PFSK-1 (cell line): ENCODE measurements around the gene NGLY1.

Experiments
- FOXP2 ChIP-seq: optimal IDR thresholded peaks from 2 replicates; pipeline ENCODE3; 2011; ENCODE audit warnings: borderline replicate concordance, control low read depth, inconsistent platforms; ENCODE audit not compliant: insufficient read depth; ENCODE audit errors: extremely low read length, extremely low read depth
- POLR2AphosphoS5 ChIP-seq: IDR thresholded peaks from 2 replicates; pipeline ENCODE4 v1.6.1; 2012; ENCODE audit warnings: low read depth, mild to moderate bottlenecking, control low read depth, low read length, moderate library complexity
- REST ChIP-seq, 2 experiments: IDR thresholded peaks; 2 replicates each; pipeline versions ENCODE4 v1.6.1 to v1.8.0; 2011 to 2012; ENCODE audit warnings: low read depth in 2 of 2, low read length in 2 of 2, control low read depth in 1 of 2, inconsistent platforms in 1 of 2, mild to moderate bottlenecking in 1 of 2, moderate library complexity in 1 of 2; ENCODE audit not compliant: insufficient read depth in 1 of 2
- SIN3A ChIP-seq: IDR thresholded peaks from 2 replicates; pipeline ENCODE4 v1.6.1; 2012; ENCODE audit warnings: mild to moderate bottlenecking, low read length, moderate library complexity, borderline replicate concordance; ENCODE audit not compliant: insufficient read depth
- TAF1 ChIP-seq: IDR thresholded peaks from 2 replicates; pipeline ENCODE4 v1.6.1; 2012; ENCODE audit warnings: low read length, control low read depth, borderline replicate concordance; ENCODE audit not compliant: insufficient read depth

Gene NGLY1

GRCh38 chr3:25692341-25692740, 90.9 kb downstream of the NGLY1 start:
- no peak for TF ChIP-seq REST (IDR thresholded peaks at IDR 0.05; ENCODE audit: insufficient read depth in 1 of 2, low read depth in 2 of 2, low read length in 2 of 2)
- TF ChIP-seq SIN3A, result no peak
- no peak for TF ChIP-seq FOXP2
- no peak for TF ChIP-seq POLR2AphosphoS5
- no peak for TF ChIP-seq TAF1

GRCh38 chr3:25690768-25691533, 92.3 kb downstream of the NGLY1 start:
- TF ChIP-seq SIN3A, result no peak
- TF ChIP-seq REST (IDR thresholded peaks at IDR 0.05; ENCODE audit: insufficient read depth in 1 of 2, low read depth in 2 of 2, low read length in 2 of 2), result no peak
- no peak for TF ChIP-seq POLR2AphosphoS5
- TF ChIP-seq FOXP2, result no peak
- no peak for TF ChIP-seq TAF1

- TF ChIP-seq SIN3A, result no peak
- no peak for TF ChIP-seq TAF1
- TF ChIP-seq FOXP2, result no peak
- TF ChIP-seq POLR2AphosphoS5, result no peak
- no peak for TF ChIP-seq REST (IDR thresholded peaks at IDR 0.05; ENCODE audit: insufficient read depth in 1 of 2, low read depth in 2 of 2, low read length in 2 of 2)
Observed at GRCh38 chr3:25689226-25689625, 94.0 kb downstream of the NGLY1 start.

GRCh38 chr3:25687742-25688141, 95.5 kb downstream of the NGLY1 start:
- TF ChIP-seq POLR2AphosphoS5, result no peak

- TF ChIP-seq FOXP2 (no peak), REST (IDR thresholded peaks at IDR 0.05; ENCODE audit: insufficient read depth in 1 of 2, low read depth in 2 of 2, low read length in 2 of 2) (no peak), SIN3A (no peak), POLR2AphosphoS5 (no peak), TAF1 (no peak)
Observed at GRCh38 chr3:25686766-25687165, 96.5 kb downstream of the NGLY1 start.
